HepG2 (cell line): Measurements from ENCODE around the gene ZNF148. TPM values are rescaled to one million over a fixed set of nuclear protein-coding genes. Genes with fewer than 3 reads are reported as not detected.

Source experiments
- ATAC-seq: fragments of 200-7000 bp; cut with Tn5 transposase; 3 replicates; pipeline ENCODE4 v1.9.1; 2020; ENCODE audit warnings: mild to moderate bottlenecking, moderate library complexity
- BruUV-seq: library from RNA; stranded (reverse); fragments of 400-500 nt; replicated peaks from 2 replicates; lab custom pipeline; 2021; lab: Mats Ljungman, UMichigan
- CTCF ChIA-PET: fragments of 300-600 bp; formaldehyde crosslinking; extraction: SDS; loops from one replicate; lab custom pipeline; 2021; ENCODE audit warnings: low total read pairs, inconsistent platforms, low intra/inter-chr PET ratio; lab: Yijun Ruan, JAX
- POLR2A ChIA-PET: fragments of 350-600 bp; sonication (Branson Sonifier 250); formaldehyde crosslinking; loops from one replicate; lab custom pipeline; 2020; ENCODE audit warnings: antibody characterized with exemption, inconsistent platforms; lab: Yijun Ruan, JAX
- DNase-seq: peaks from one replicate; pipeline ENCODE4 v3.0.0-alpha.2; 2015; ENCODE audit warnings: low spot score
- FAIRE-seq: peaks from 3 replicates; lab custom pipeline; 2011; peaks lifted over from hg19 to GRCh38; lab: Jason Lieb, UNC
- H2AFZ ChIP-seq: one replicate; pipeline ENCODE4 v1.6.1; 2011; ENCODE audit warnings: low read length, inconsistent platforms
- H3K27ac ChIP-seq: fragments of 300-600 bp; 3 replicates; pipeline ENCODE4 v1.8.0; 2011; ENCODE audit warnings: mixed run types, mild to moderate bottlenecking, mixed read lengths, low read length, inconsistent platforms; ENCODE audit not compliant: insufficient read depth; ENCODE audit errors: extremely low read length
- H3K27me3 ChIP-seq, 2 experiments: fragments of 200-600 bp in 1 of 2; 2 replicates in 1 of 2; 3 replicates in 1 of 2; pipeline versions ENCODE4 v1.6.0 to v1.8.0; 2011; ENCODE audit warnings: low read length in 2 of 2, mild to moderate bottlenecking in 2 of 2, moderate library complexity in 2 of 2, inconsistent platforms in 1 of 2; ENCODE audit not compliant: insufficient read depth in 2 of 2, control insufficient read depth in 1 of 2
- H3K36me3 ChIP-seq, 2 experiments: fragments of 200-600 bp in 1 of 2; replicated peaks in 1 of 2; 2 replicates in 1 of 2; 3 replicates in 1 of 2; pipeline versions ENCODE4 v1.5.1 to v1.8.0; 2011; ENCODE audit warnings: low read length in 2 of 2, inconsistent platforms in 1 of 2; ENCODE audit not compliant: insufficient read depth in 2 of 2, control insufficient read depth in 1 of 2
- H3K4me1 ChIP-seq: 2 replicates; pipeline ENCODE4 v1.5.1; 2012; ENCODE audit warnings: low read length, inconsistent platforms; ENCODE audit not compliant: insufficient read depth
- H3K4me2 ChIP-seq: 2 replicates; pipeline ENCODE4 v1.6.0; 2011; ENCODE audit warnings: low read depth, low read length, inconsistent platforms
- H3K4me3 ChIP-seq, 3 experiments: fragments of 200-600 bp in 1 of 3; sonication (generic), shearing (Covaris generic) in 1 of 3; replicated peaks in 1 of 3; 2 replicates each; pipeline ENCODE4 v1.5.1; 2011 to 2016; ENCODE audit warnings: low read length in 3 of 3, inconsistent platforms in 2 of 3, low read depth in 2 of 3, mild to moderate bottlenecking in 2 of 3, control low read depth in 1 of 3, mixed read lengths in 1 of 3; ENCODE audit not compliant: insufficient read depth in 1 of 3
- H3K79me2 ChIP-seq: one replicate; pipeline ENCODE4 v1.6.1; 2011; ENCODE audit warnings: low read length, inconsistent platforms; ENCODE audit not compliant: insufficient read depth
- H3K9ac ChIP-seq: 2 replicates; pipeline ENCODE4 v1.6.0; 2011; ENCODE audit warnings: mild to moderate bottlenecking, low read depth, low read length, inconsistent platforms; ENCODE audit not compliant: insufficient read depth
- H3K9me3 ChIP-seq: 2 replicates; pipeline ENCODE4 v1.5.1; 2012; ENCODE audit warnings: mild to moderate bottlenecking, low read length
- H4K20me1 ChIP-seq: 2 replicates; pipeline ENCODE4 v1.6.0; 2011; ENCODE audit warnings: inconsistent platforms, mild to moderate bottlenecking, low read length, moderate library complexity; ENCODE audit not compliant: insufficient read depth
- ARID4A ChIP-seq: sonication (generic); formaldehyde crosslinking; IDR thresholded peaks from 2 replicates; pipeline ENCODE4 v1.5.0; 2020; ENCODE audit warnings: mild to moderate bottlenecking, missing genetic modification reagents, borderline replicate concordance
- IRF2 ChIP-seq: IDR thresholded peaks from 2 replicates; pipeline ENCODE4 v1.6.1; 2018; ENCODE audit warnings: missing genetic modification reagents, missing compliant biosample characterization
- KAT2B ChIP-seq: fragments of 150-350 bp; IDR thresholded peaks from 2 replicates; pipeline ENCODE4 v1.6.1; 2014; ENCODE audit warnings: low read depth, low read length, borderline replicate concordance
- PAX8 ChIP-seq: sonication (generic); formaldehyde crosslinking; IDR thresholded peaks from 2 replicates; pipeline ENCODE4 v1.8.0; 2022; ENCODE audit warnings: mild to moderate bottlenecking, missing genetic modification reagents, borderline replicate concordance
- SRF ChIP-seq: IDR thresholded peaks from 2 replicates; pipeline ENCODE4 v1.6.1; 2011; ENCODE audit warnings: mild to moderate bottlenecking, low read depth, low read length, moderate library complexity
- TAF1 ChIP-seq: sonication (generic); formaldehyde crosslinking; IDR thresholded peaks from 2 replicates; pipeline ENCODE4 v1.4.0; 2020; ENCODE audit warnings: missing genetic modification reagents
- ZNF318 ChIP-seq: sonication (generic); formaldehyde crosslinking; IDR thresholded peaks from 2 replicates; pipeline ENCODE4 v1.4.0; 2020; ENCODE audit warnings: mild to moderate bottlenecking, missing genetic modification reagents
- ZNF496 ChIP-seq: sonication (generic); formaldehyde crosslinking; IDR thresholded peaks from 2 replicates; pipeline ENCODE4 v1.8.1; 2023; ENCODE audit warnings: mild to moderate bottlenecking, moderate library complexity, missing genetic modification reagents; ENCODE audit not compliant: insufficient replicate concordance
- ZNF549 ChIP-seq: sonication (generic); formaldehyde crosslinking; IDR thresholded peaks from 2 replicates; pipeline ENCODE4 v1.5.0; 2020; ENCODE audit warnings: missing genetic modification reagents
- ZNF558 ChIP-seq: sonication (generic); formaldehyde crosslinking; IDR thresholded peaks from 2 replicates; pipeline ENCODE4 v1.9.0; 2022; ENCODE audit warnings: mild to moderate bottlenecking, missing genetic modification reagents, borderline replicate concordance
- ZNF703 ChIP-seq: sonication (generic); formaldehyde crosslinking; IDR thresholded peaks from 2 replicates; pipeline ENCODE4 v1.5.1; 2020; ENCODE audit warnings: missing genetic modification reagents, mild to moderate bottlenecking, moderate library complexity, borderline replicate concordance
- WGBS: methylation state at CpG from one replicate; pipeline ENCODE4 v1.1.6; 2017; ENCODE audit warnings: low lambda C conversion rate; 5-methylcytosine and 5-hydroxymethylcytosine counted together
- in situ Hi-C: cut with HindIII; loops from 2 replicates; pipeline ENCODE4 v1.10.0; 2017; ENCODE audit warnings: low pct_unique_long_range_greater_than_20kb; ENCODE audit not compliant: extremely low pct_ligation_motif_present
- intact Hi-C: fragments of 100-400 bp; cut with micrococcal nuclease; formaldehyde crosslinking; loops from one replicate; pipeline ENCODE4 v1.10.0; 2022; ENCODE audit not compliant: unreplicated experiment
- polyA plus RNA-seq, 8 experiments: library from polyadenylated mRNA; depleted of rRNA in 3 of 8; stranded (reverse) in 7 of 8; unstranded in 1 of 8; fragments of >200 nt; fragmentation: Illumina TruSeq in 4 of 8; extraction: Trizol in 4 of 8; gene quantifications; 2 replicates each; pipeline versions ENCODE4 v1.2.1 to v1.2.3, GENCODE V29; 2011 to 2016; ENCODE audit warnings: low read depth in 4 of 8, missing spikeins in 1 of 8, mixed read lengths in 1 of 8; ENCODE audit not compliant: insufficient read depth in 1 of 8
- total RNA-seq, 5 experiments: library from RNA; depleted of rRNA; stranded (reverse); fragments of >200 nt; fragmentation: Illumina TruSeq; extraction: Trizol; gene quantifications; 2 replicates each; pipeline ENCODE4 v1.2.3, GENCODE V29; 2016; ENCODE audit warnings: low read depth in 1 of 5

ZNF148 gene
- total and polyA plus RNA-seq, 2 of the 13 experiments (the other 11 are each of a cell fraction or from before 2014, with no cell fraction given), result 10.6 to 36.1 TPM

GRCh38 chr3:125332504-125332903, 42.6 kb downstream of the ZNF148 start:
- Histone ChIP-seq H2AFZ (no peak overlapping the region), H3K9ac (no peak overlapping the region; the same call in 1 of the 2 replicates), H3K9me3 (no peaks in the 10 kb centered on the region), H3K4me2 (no peak overlapping the region), H3K4me3 (no peak overlapping the region), H3K36me3 (peaks cover 0 to 7% of the 10 kb centered on the region in 2 experiments; a peak in 2 of 5 replicates), H3K27ac (no peak overlapping the region), H3K4me1 (peaks cover under 1% of the 10 kb centered on the region), H4K20me1 (peaks cover 12% of the 10 kb centered on the region; the same call in 1 of the 2 replicates), H3K27me3 (no peaks in the 10 kb centered on the region), H3K79me2 (peaks cover 68% of the 10 kb centered on the region)
- ATAC-seq, result no peak
- ChIA-PET CTCF (no interaction called here), POLR2A (no interaction called here)
- in situ Hi-C loops (no loop called here), intact Hi-C loops (no loop called here)
- BruUV-seq, result no TSS peak
- no peak for DNase-seq
- WGBS, result 100% methylated on average over 1 of the region's 2 CpGs
- no peak for FAIRE-seq
- no peak for TF ChIP-seq ZNF318 (CRISPR knock-in tag)
- TF ChIP-seq ARID4A, result no peak
- no peak for TF ChIP-seq ZNF703 (CRISPR knock-in tag)
- no peak for TF ChIP-seq ZNF558 (CRISPR knock-in tag)
- TF ChIP-seq SRF, result peak; percentile 89
- no peak for TF ChIP-seq IRF2
- TF ChIP-seq TAF1 (CRISPR knock-in tag), result no peak
- TF ChIP-seq ZNF496 (CRISPR knock-in tag), result no peak
- TF ChIP-seq PAX8 (CRISPR knock-in tag), result no peak
- TF ChIP-seq ZNF549 (CRISPR knock-in tag), result peak; percentile 83; the same call in 1 of the 2 replicates
- TF ChIP-seq KAT2B, result no peak
